ENCODE results near the gene CELF1.
A peak's percentile ranks its signal among the peaks of the same experiment; 100 is the strongest.

The CELF1 gene

GRCh38 chr11:47552566-47553405 lies at the start of gene CELF1:
Gene CELF1, minus strand, starts transcription at chr11:47553132. Its CDS starts 53,609 bp downstream, at chr11:47499523.
- Histone ChIP-seq H3K27me3 (ENCODE audit: control insufficient read depth, insufficient read depth, low read length) (no peaks in the 10 kb centered on the region), H3K9me3 (ENCODE audit: control insufficient read depth, low read length) (no peaks in the 10 kb centered on the region), H3K27ac (peak within 1 kb of the TSS; percentile 75), H3K4me3 (ENCODE audit: low read depth, low read length) (peak within 1 kb of the TSS; percentile 68), H3K36me3 (ENCODE audit: control insufficient read depth, insufficient read depth, low read length) (no peaks in the 10 kb centered on the region), H3K4me1 (peaks cover 3% of the 10 kb centered on the region), H2AFZ (peak within 1 kb of the TSS; percentile 76), H3K4me2 (ENCODE audit: low read length) (peak within 1 kb of the TSS; percentile 60), H3K79me2 (peaks cover 26% of the 10 kb centered on the region), H3K9ac (peak within 1 kb of the TSS; percentile 89)
- peak; percentile 78 for TF ChIP-seq CTCF (IDR thresholded peaks at IDR 0.05)

- no peak overlapping the region for H3K4me3 ChIP-seq (ENCODE audit: low read depth, low read length)
- TF ChIP-seq CTCF (IDR thresholded peaks at IDR 0.05): no peak
- H3K79me2 ChIP-seq: no peaks in the 10 kb centered on the region
- H3K4me1 ChIP-seq: peaks cover 10% of the 10 kb centered on the region
- H3K27ac ChIP-seq: peak overlapping the region; percentile 81
- no peaks in the 10 kb centered on the region for H3K9me3 ChIP-seq (ENCODE audit: control insufficient read depth, low read length)
- no peak overlapping the region for H3K4me2 ChIP-seq (ENCODE audit: low read length)
- H3K36me3 ChIP-seq (ENCODE audit: control insufficient read depth, insufficient read depth, low read length): no peaks in the 10 kb centered on the region
- H3K27me3 ChIP-seq (ENCODE audit: control insufficient read depth, insufficient read depth, low read length): no peaks in the 10 kb centered on the region
- H3K9ac ChIP-seq: no peak overlapping the region
- peak overlapping the region; percentile 17 for H2AFZ ChIP-seq
These were observed 47.0 kb upstream of the CELF1 start for GRCh38 chr11:47599902-47600301.

GRCh38 chr11:47595967-47596366 lies 43.0 kb upstream of the CELF1 start:
- Histone ChIP-seq H3K27ac (no peak overlapping the region), H3K9me3 (ENCODE audit: control insufficient read depth, low read length) (no peaks in the 10 kb centered on the region), H3K9ac (no peak overlapping the region), H3K4me1 (peaks cover 14% of the 10 kb centered on the region), H3K79me2 (no peaks in the 10 kb centered on the region), H3K27me3 (ENCODE audit: control insufficient read depth, insufficient read depth, low read length) (no peaks in the 10 kb centered on the region), H2AFZ (no peak overlapping the region), H3K4me3 (ENCODE audit: low read depth, low read length) (no peak overlapping the region), H3K36me3 (ENCODE audit: control insufficient read depth, insufficient read depth, low read length) (no peaks in the 10 kb centered on the region), H3K4me2 (ENCODE audit: low read length) (no peak overlapping the region)
- TF ChIP-seq CTCF (IDR thresholded peaks at IDR 0.05): no peak

- Histone ChIP-seq H3K27me3 (ENCODE audit: control insufficient read depth, insufficient read depth, low read length) (no peaks in the 10 kb centered on the region), H3K79me2 (no peaks in the 10 kb centered on the region), H3K27ac (peak overlapping the region; percentile 47), H3K36me3 (ENCODE audit: control insufficient read depth, insufficient read depth, low read length) (no peaks in the 10 kb centered on the region), H3K4me1 (peaks cover 11% of the 10 kb centered on the region), H2AFZ (no peak overlapping the region), H3K9me3 (ENCODE audit: control insufficient read depth, low read length) (no peaks in the 10 kb centered on the region), H3K4me2 (ENCODE audit: low read length) (no peak overlapping the region), H3K4me3 (ENCODE audit: low read depth, low read length) (no peak overlapping the region), H3K9ac (no peak overlapping the region)
- no peak for TF ChIP-seq CTCF (IDR thresholded peaks at IDR 0.05)
These were observed 42.1 kb upstream of the CELF1 start for GRCh38 chr11:47595029-47595428.

Measured in parathyroid adenoma (tissue), 2 donors.